DOHH2 (cell line): ENCODE results near the gene DZIP1.

ENCODE experiments used
- H3F3A ChIP-seq: fragments of 200-600 bp; sonication (generic), shearing (Covaris generic); 2 replicates; pipeline ENCODE4 v1.6.0; 2016; ENCODE audit warnings: antibody characterized with exemption, mild to moderate bottlenecking; ENCODE audit not compliant: control insufficient read depth, insufficient read depth
- H3K27ac ChIP-seq: fragments of 200-600 bp; sonication (generic); 2 replicates; pipeline ENCODE4 v1.5.1; 2014; ENCODE audit warnings: low read depth, mild to moderate bottlenecking, low read length, moderate library complexity
- H3K27me3 ChIP-seq: fragments of 200-600 bp; sonication (generic); 2 replicates; pipeline ENCODE4 v1.6.1; 2014; ENCODE audit warnings: mild to moderate bottlenecking, low read length, mixed read lengths; ENCODE audit not compliant: control insufficient read depth
- H3K36me3 ChIP-seq: fragments of 200-600 bp; sonication (generic); 2 replicates; pipeline ENCODE4 v1.6.1; 2014; ENCODE audit warnings: mild to moderate bottlenecking, low read length, moderate library complexity, mixed read lengths; ENCODE audit not compliant: control insufficient read depth
- H3K4me1 ChIP-seq: fragments of 200-600 bp; sonication (generic); 2 replicates; pipeline ENCODE4 v1.6.1; 2014; ENCODE audit warnings: mild to moderate bottlenecking, low read length, mixed read lengths; ENCODE audit not compliant: control insufficient read depth
- H3K4me2 ChIP-seq: fragments of 200-600 bp; sonication (generic); 2 replicates; pipeline ENCODE4 v1.6.0; 2014; ENCODE audit warnings: mild to moderate bottlenecking, low read length, moderate library complexity
- H3K4me3 ChIP-seq: fragments of 200-600 bp; sonication (generic); 2 replicates; pipeline ENCODE4 v1.5.1; 2014; ENCODE audit warnings: mild to moderate bottlenecking, low read length, mixed read lengths
- H3K79me2 ChIP-seq: fragments of 200-600 bp; sonication (generic); 2 replicates; pipeline ENCODE4 v1.6.1; 2014; ENCODE audit warnings: mild to moderate bottlenecking, low read length, mixed read lengths; ENCODE audit not compliant: control insufficient read depth
- H3K9me2 ChIP-seq: fragments of 200-600 bp; sonication (generic); replicated peaks from 2 replicates; pipeline ENCODE4 v1.6.1; 2014; ENCODE audit warnings: mild to moderate bottlenecking, low read length, mixed read lengths; ENCODE audit not compliant: control insufficient read depth
- H3K9me3 ChIP-seq: fragments of 200-600 bp; sonication (generic); 2 replicates; pipeline ENCODE4 v1.6.1; 2014; ENCODE audit warnings: antibody characterized with exemption, low read length, mixed read lengths; ENCODE audit not compliant: control insufficient read depth, insufficient read depth
- H4K20me1 ChIP-seq: fragments of 200-600 bp; sonication (generic); 2 replicates; pipeline ENCODE4 v1.6.0; 2014; ENCODE audit warnings: low read depth, mild to moderate bottlenecking, antibody characterized with exemption, low read length, moderate library complexity; ENCODE audit not compliant: control insufficient read depth, insufficient read depth
- CTCF ChIP-seq: fragments of 200-600 bp; sonication (generic); IDR thresholded peaks from one replicate; pipeline ENCODE4 v1.5.1; 2014; ENCODE audit warnings: antibody characterized with exemption, mild to moderate bottlenecking, low read depth, low read length; ENCODE audit not compliant: poor library complexity, severe bottlenecking
- EZH2phosphoT487 ChIP-seq: fragments of 200-600 bp; sonication (generic); IDR thresholded peaks from 2 replicates; pipeline ENCODE4 v1.6.1; 2017; ENCODE audit warnings: borderline replicate concordance, mild to moderate bottlenecking, antibody characterized with exemption, low read length, moderate library complexity, mixed read lengths

Gene DZIP1

GRCh38 chr13:95628488-95628887 is 16.0 kb downstream of the DZIP1 start:
- H3K36me3 ChIP-seq = no peaks in the 10 kb centered on the region
- H3F3A ChIP-seq = no peaks in the 10 kb centered on the region
- no peaks in the 10 kb centered on the region for H3K9me2 ChIP-seq
- no peak overlapping the region for H3K27ac ChIP-seq
- no peak overlapping the region for H3K4me3 ChIP-seq
- no peaks in the 10 kb centered on the region for H4K20me1 ChIP-seq
- TF ChIP-seq CTCF = no peak
- no peak for TF ChIP-seq EZH2phosphoT487
- H3K27me3 ChIP-seq = 0 out of 2 replicates have a peak, but pooled peaks cover 2% of the 10 kb centered on the region
- H3K4me1 ChIP-seq = no peaks in the 10 kb centered on the region
- H3K79me2 ChIP-seq = no peaks in the 10 kb centered on the region
- no peak overlapping the region for H3K4me2 ChIP-seq
- H3K9me3 ChIP-seq = no peaks in the 10 kb centered on the region

GRCh38 chr13:95627590-95627989 is 16.9 kb downstream of the DZIP1 start:
- no peak overlapping the region for H3K27ac ChIP-seq
- H3K27me3 ChIP-seq = 0 out of 2 replicates have a peak, but pooled peaks cover 2% of the 10 kb centered on the region
- no peaks in the 10 kb centered on the region for H3K4me1 ChIP-seq
- H4K20me1 ChIP-seq = no peaks in the 10 kb centered on the region
- no peak for TF ChIP-seq EZH2phosphoT487
- no peak for TF ChIP-seq CTCF
- H3K36me3 ChIP-seq = no peaks in the 10 kb centered on the region
- no peaks in the 10 kb centered on the region for H3K9me3 ChIP-seq
- H3K79me2 ChIP-seq = no peaks in the 10 kb centered on the region
- H3K4me2 ChIP-seq = no peak overlapping the region
- H3F3A ChIP-seq = no peaks in the 10 kb centered on the region
- no peaks in the 10 kb centered on the region for H3K9me2 ChIP-seq
- no peak overlapping the region for H3K4me3 ChIP-seq

GRCh38 chr13:95626768-95627167 is 17.7 kb downstream of the DZIP1 start:
- H3K4me1 ChIP-seq = no peaks in the 10 kb centered on the region
- H3K9me2 ChIP-seq = no peaks in the 10 kb centered on the region
- no peak for TF ChIP-seq EZH2phosphoT487
- no peak for TF ChIP-seq CTCF
- H3K27me3 ChIP-seq = 0 out of 2 replicates have a peak, but pooled peaks cover 2% of the 10 kb centered on the region
- H3K27ac ChIP-seq = no peak overlapping the region
- H3K4me2 ChIP-seq = no peak overlapping the region
- H3K4me3 ChIP-seq = no peak overlapping the region
- H3F3A ChIP-seq = no peaks in the 10 kb centered on the region
- no peaks in the 10 kb centered on the region for H4K20me1 ChIP-seq
- H3K79me2 ChIP-seq = no peaks in the 10 kb centered on the region
- no peaks in the 10 kb centered on the region for H3K9me3 ChIP-seq
- no peaks in the 10 kb centered on the region for H3K36me3 ChIP-seq
